ENCODE measurements around the gene TRERF1. TPM values are rescaled to one million over a fixed set of nuclear protein-coding genes. Genes with fewer than 3 reads are reported as not detected.
A peak's percentile ranks its signal among the peaks of the same experiment; 100 is the strongest.

TRERF1 gene
- total RNA-seq, 1 experiment from 2014 or later = 22.3 TPM

DNA sequence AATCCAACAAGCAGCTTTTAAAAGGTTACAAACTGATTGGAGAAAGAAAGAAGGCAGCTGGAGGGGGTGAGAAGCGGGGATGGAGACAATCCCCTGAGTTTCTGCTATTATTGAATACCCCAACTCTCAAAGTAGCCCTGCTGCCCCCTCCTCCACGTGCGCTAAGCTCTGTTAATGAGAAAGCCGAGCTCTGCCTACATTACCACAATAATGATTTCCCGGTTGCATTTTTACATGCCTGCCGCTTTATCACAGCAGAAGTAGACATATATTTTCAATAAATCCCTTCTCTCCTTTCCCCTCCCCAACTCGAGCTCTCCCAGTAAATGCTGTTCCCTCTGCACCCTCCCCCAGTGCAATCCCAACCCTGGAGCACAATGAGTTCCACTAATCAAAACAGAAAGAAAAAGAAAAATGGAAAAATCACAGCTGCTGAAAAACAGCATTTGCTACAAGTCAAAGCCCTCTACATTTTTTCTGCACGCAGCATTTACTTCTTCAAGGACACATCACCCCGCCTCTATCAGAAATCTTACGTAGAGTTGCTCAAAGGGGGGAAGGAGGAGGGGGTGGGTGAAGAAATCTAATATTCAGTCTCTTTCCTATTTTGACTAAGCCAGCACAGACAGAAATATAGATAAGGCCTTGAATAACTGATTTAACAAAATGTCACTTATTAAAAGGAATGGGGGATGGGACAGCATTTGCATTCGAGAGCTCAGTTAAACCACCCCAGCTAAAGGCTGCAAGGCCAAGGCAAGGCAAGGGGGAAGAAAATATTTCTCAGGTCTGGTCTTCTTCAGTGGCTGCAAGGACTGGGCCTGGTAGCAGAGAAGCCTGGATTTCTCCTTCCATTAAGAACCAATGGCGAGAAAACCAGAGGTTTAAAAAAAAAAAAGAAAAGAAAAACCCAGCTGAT is 10.7 kb downstream of the TRERF1 start:
- Mint-ChIP-seq H3K27me3 (ENCODE audit: low read depth) (no peaks in the 10 kb centered on the region), H3K36me3 (peaks cover 4% of the 10 kb centered on the region; the same call in 1 of the 2 replicates), H3K9me3 (no peaks in the 10 kb centered on the region), H3K4me3 (peak overlapping the region; percentile 67), H3K4me1 (peaks cover 82% of the 10 kb centered on the region), H3K27ac (peak overlapping the region; percentile 98)
- ChIA-PET POLR2A (interaction anchor here (0.7 to 2.9 kb wide), 4 partner anchors 10 to 69 kb away, joined by 3 to 26 read pairs (median 4); partner anchors contain the start of gene TRERF1), CTCF (interaction anchor here (1.3 to 4.9 kb wide), 5 partner anchors 9 to 122 kb away, joined by 5 to 35 read pairs (median 24); partner anchors contain the start of genes TRERF1 and UBR2)
- DNase-seq (ENCODE audit: low spot score) (no peak), ATAC-seq (peak; percentile 14)
- TF ChIP-seq ZNF121 (CRISPR knock-in tag; IDR thresholded peaks at IDR 0.05) = no peak
- no peak for TF ChIP-seq MYBL2 (CRISPR knock-in tag; IDR thresholded peaks at IDR 0.05)
- TF ChIP-seq, protein P1, sequence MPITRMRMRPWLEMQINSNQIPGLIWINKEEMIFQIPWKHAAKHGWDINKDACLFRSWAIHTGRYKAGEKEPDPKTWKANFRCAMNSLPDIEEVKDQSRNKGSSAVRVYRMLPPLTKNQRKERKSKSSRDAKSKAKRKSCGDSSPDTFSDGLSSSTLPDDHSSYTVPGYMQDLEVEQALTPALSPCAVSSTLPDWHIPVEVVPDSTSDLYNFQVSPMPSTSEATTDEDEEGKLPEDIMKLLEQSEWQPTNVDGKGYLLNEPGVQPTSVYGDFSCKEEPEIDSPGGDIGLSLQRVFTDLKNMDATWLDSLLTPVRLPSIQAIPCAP (CRISPR knock-in tag; IDR thresholded peaks at IDR 0.05) = no peak
- TF ChIP-seq SOX15 (CRISPR knock-in tag; IDR thresholded peaks at IDR 0.05) = no peak
- TF ChIP-seq FOXJ3 (CRISPR knock-in tag; IDR thresholded peaks at IDR 0.05; ENCODE audit: borderline replicate concordance) = no peak
- TF ChIP-seq, protein P2, sequence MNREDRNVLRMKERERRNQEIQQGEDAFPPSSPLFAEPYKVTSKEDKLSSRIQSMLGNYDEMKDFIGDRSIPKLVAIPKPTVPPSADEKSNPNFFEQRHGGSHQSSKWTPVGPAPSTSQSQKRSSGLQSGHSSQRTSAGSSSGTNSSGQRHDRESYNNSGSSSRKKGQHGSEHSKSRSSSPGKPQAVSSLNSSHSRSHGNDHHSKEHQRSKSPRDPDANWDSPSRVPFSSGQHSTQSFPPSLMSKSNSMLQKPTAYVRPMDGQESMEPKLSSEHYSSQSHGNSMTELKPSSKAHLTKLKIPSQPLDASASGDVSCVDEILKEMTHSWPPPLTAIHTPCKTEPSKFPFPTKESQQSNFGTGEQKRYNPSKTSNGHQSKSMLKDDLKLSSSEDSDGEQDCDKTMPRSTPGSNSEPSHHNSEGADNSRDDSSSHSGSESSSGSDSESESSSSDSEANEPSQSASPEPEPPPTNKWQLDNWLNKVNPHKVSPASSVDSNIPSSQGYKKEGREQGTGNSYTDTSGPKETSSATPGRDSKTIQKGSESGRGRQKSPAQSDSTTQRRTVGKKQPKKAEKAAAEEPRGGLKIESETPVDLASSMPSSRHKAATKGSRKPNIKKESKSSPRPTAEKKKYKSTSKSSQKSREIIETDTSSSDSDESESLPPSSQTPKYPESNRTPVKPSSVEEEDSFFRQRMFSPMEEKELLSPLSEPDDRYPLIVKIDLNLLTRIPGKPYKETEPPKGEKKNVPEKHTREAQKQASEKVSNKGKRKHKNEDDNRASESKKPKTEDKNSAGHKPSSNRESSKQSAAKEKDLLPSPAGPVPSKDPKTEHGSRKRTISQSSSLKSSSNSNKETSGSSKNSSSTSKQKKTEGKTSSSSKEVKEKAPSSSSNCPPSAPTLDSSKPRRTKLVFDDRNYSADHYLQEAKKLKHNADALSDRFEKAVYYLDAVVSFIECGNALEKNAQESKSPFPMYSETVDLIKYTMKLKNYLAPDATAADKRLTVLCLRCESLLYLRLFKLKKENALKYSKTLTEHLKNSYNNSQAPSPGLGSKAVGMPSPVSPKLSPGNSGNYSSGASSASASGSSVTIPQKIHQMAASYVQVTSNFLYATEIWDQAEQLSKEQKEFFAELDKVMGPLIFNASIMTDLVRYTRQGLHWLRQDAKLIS (CRISPR knock-in tag; IDR thresholded peaks at IDR 0.05; ENCODE audit: borderline replicate concordance) = no peak
- no peak for TF ChIP-seq USF1 (CRISPR knock-in tag; IDR thresholded peaks at IDR 0.05)
- TF ChIP-seq MLX (CRISPR knock-in tag; IDR thresholded peaks at IDR 0.05) = no peak
- TF ChIP-seq ZNF396 (CRISPR knock-in tag; IDR thresholded peaks at IDR 0.05; ENCODE audit: borderline replicate concordance) = no peak
- no peak for TF ChIP-seq NR3C1 (CRISPR knock-in tag; conservative IDR thresholded peaks at IDR 0.05; ENCODE audit: low read depth)
- TF ChIP-seq ZNF423 (CRISPR knock-in tag; IDR thresholded peaks at IDR 0.05) = no peak

DNA sequence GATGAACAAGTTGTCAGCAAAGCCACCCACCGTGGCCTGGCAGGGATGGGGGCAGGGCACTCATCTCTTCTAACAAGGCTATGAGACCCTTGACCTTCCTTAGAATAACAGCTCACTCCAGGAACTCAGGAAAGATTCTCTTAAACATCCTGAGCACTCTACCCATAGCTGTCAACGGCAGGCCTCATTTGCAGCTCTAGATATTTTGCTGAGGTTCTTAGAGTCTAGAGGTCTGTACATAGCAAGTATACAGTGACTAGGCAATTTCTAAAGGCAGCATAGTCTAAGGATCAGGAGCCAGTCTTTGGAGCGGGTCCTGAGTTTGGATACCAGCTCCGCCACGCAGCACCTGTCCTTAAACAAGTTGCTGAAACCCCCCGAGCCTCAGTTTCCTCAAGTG is 11.7 kb downstream of the TRERF1 start:
- Mint-ChIP-seq H3K9me3 (peaks cover 2% of the 10 kb centered on the region), H3K36me3 (peaks cover 6% of the 10 kb centered on the region), H3K4me1 (peaks cover 73% of the 10 kb centered on the region), H3K4me3 (peak overlapping the region; percentile 67), H3K27me3 (ENCODE audit: low read depth) (no peaks in the 10 kb centered on the region), H3K27ac (peak overlapping the region; percentile 76; the same call in 1 of the 2 replicates)
- DNase-seq (ENCODE audit: low spot score) (no peak), ATAC-seq (peak; percentile 8; the same call in 1 of the 2 replicates)
- ChIA-PET POLR2A (interaction anchor here (2.9 kb wide), 1 partner anchor 13 kb away, joined by 26 read pairs; the partner anchor contains the start of gene TRERF1), CTCF (interaction anchor here (1.6 to 4.9 kb wide), 5 partner anchors 8 to 108 kb away, joined by 4 to 35 read pairs (median 15); no protein-coding TSS in a partner anchor)
- TF ChIP-seq ZNF396 (CRISPR knock-in tag; IDR thresholded peaks at IDR 0.05; ENCODE audit: borderline replicate concordance) = no peak
- TF ChIP-seq SP1 (CRISPR knock-in tag; conservative IDR thresholded peaks at IDR 0.05) = 0 out of 2 replicates have a peak, but pooled peaks have one; percentile 21
- no peak for TF ChIP-seq GTF2I (CRISPR knock-in tag; conservative IDR thresholded peaks at IDR 0.05)
- TF ChIP-seq ZNF671 (CRISPR knock-in tag; IDR thresholded peaks at IDR 0.05) = no peak
- TF ChIP-seq ZSCAN18 (CRISPR knock-in tag; IDR thresholded peaks at IDR 0.05) = no peak
- TF ChIP-seq ELF4 (CRISPR knock-in tag; IDR thresholded peaks at IDR 0.05; ENCODE audit: low read depth) = no peak

All from WTC11 (cell line).